Activated T-helper 2 cell treated with anti-CD3 and anti-CD28 coated beads, Interferon-gamma antibody, Interleukin-2, Interleukin-4, amounts not matched to agents 10 μg/mL and 5 μg/mL and 100 μg/mL, durations not matched to agents 14 hours and 24 hours and 36 hours (primary cell): ENCODE results near the gene ADAMTS17. TPM values are rescaled to one million over a fixed set of nuclear protein-coding genes. Genes with fewer than 3 reads are reported as not detected.

Experiments
- DNase-seq: peaks from one replicate; pipeline ENCODE4 v3.0.0; 2021; ENCODE audit warnings: low spot score
- H3K27ac Mint-ChIP-seq: one replicate; pipeline ENCODE4 v1.8.0; 2021; ENCODE audit warnings: mixed read lengths
- H3K27me3 Mint-ChIP-seq: one replicate; pipeline ENCODE4 v1.8.0; 2021; ENCODE audit warnings: low read depth, mixed read lengths
- H3K36me3 Mint-ChIP-seq: one replicate; pipeline ENCODE4 v1.8.0; 2021; ENCODE audit warnings: low read depth, mixed read lengths
- H3K4me1 Mint-ChIP-seq: one replicate; pipeline ENCODE4 v1.8.0; 2021; ENCODE audit warnings: low read depth, mixed read lengths
- H3K4me3 Mint-ChIP-seq: one replicate; pipeline ENCODE4 v1.8.0; 2021; ENCODE audit warnings: low read depth, mild to moderate bottlenecking, moderate library complexity, mixed read lengths
- H3K9me3 Mint-ChIP-seq: one replicate; pipeline ENCODE4 v1.8.0; 2021; ENCODE audit warnings: mixed read lengths
- intact Hi-C: fragments of 100-400 bp; cut with micrococcal nuclease; formaldehyde crosslinking; loops from one replicate; pipeline ENCODE4 v1.15.1; 2023
- total RNA-seq: library from RNA; stranded (reverse); gene quantifications from 2 replicates; pipeline ENCODE4 v1.2.3, GENCODE V29; 2022

The ADAMTS17 gene
- total RNA-seq, 1 donor from 2014 or later, result 1.1 TPM

GRCh38 chr15:100105101-100105500 lies 236.7 kb downstream of the ADAMTS17 start:
- no peak overlapping the region for H3K4me3 Mint-ChIP-seq
- H3K4me1 Mint-ChIP-seq, result peaks cover 3% of the 10 kb centered on the region
- H3K27me3 Mint-ChIP-seq, result no peaks in the 10 kb centered on the region
- H3K27ac Mint-ChIP-seq, result no peak overlapping the region
- no peaks in the 10 kb centered on the region for H3K36me3 Mint-ChIP-seq
- no peak for DNase-seq
- intact Hi-C loops, result no loop called here
- H3K9me3 Mint-ChIP-seq, result no peaks in the 10 kb centered on the region

GRCh38 chr15:100104245-100104644 lies 237.5 kb downstream of the ADAMTS17 start:
- intact Hi-C loops, result no loop called here
- no peaks in the 10 kb centered on the region for H3K4me1 Mint-ChIP-seq
- H3K9me3 Mint-ChIP-seq, result no peaks in the 10 kb centered on the region
- no peak overlapping the region for H3K4me3 Mint-ChIP-seq
- H3K27ac Mint-ChIP-seq, result no peak overlapping the region
- no peak for DNase-seq
- no peaks in the 10 kb centered on the region for H3K27me3 Mint-ChIP-seq
- no peaks in the 10 kb centered on the region for H3K36me3 Mint-ChIP-seq

GRCh38 chr15:100103828-100104227 lies 237.9 kb downstream of the ADAMTS17 start:
- Mint-ChIP-seq H3K27ac (no peak overlapping the region), H3K36me3 (no peaks in the 10 kb centered on the region), H3K9me3 (no peaks in the 10 kb centered on the region), H3K4me1 (no peaks in the 10 kb centered on the region), H3K27me3 (no peaks in the 10 kb centered on the region), H3K4me3 (no peak overlapping the region)
- intact Hi-C loops, result no loop called here
- no peak for DNase-seq

- Mint-ChIP-seq H3K4me3 (no peak overlapping the region), H3K9me3 (no peaks in the 10 kb centered on the region), H3K4me1 (no peaks in the 10 kb centered on the region), H3K36me3 (no peaks in the 10 kb centered on the region), H3K27me3 (no peaks in the 10 kb centered on the region), H3K27ac (no peak overlapping the region)
- no peak for DNase-seq
- intact Hi-C loops, result no loop called here
Measured at GRCh38 chr15:100101426-100102089, 240.2 kb downstream of the ADAMTS17 start.

GRCh38 chr15:100100926-100101325 lies 240.8 kb downstream of the ADAMTS17 start:
- H3K4me3 Mint-ChIP-seq, result no peak overlapping the region
- H3K36me3 Mint-ChIP-seq, result no peaks in the 10 kb centered on the region
- no peak for DNase-seq
- intact Hi-C loops, result no loop called here
- H3K9me3 Mint-ChIP-seq, result no peaks in the 10 kb centered on the region
- H3K4me1 Mint-ChIP-seq, result no peaks in the 10 kb centered on the region
- H3K27me3 Mint-ChIP-seq, result no peaks in the 10 kb centered on the region
- H3K27ac Mint-ChIP-seq, result no peak overlapping the region

GRCh38 chr15:100099976-100100375 lies 241.8 kb downstream of the ADAMTS17 start:
- Mint-ChIP-seq H3K4me3 (no peak overlapping the region), H3K9me3 (no peaks in the 10 kb centered on the region), H3K27me3 (no peaks in the 10 kb centered on the region), H3K27ac (no peak overlapping the region), H3K4me1 (no peaks in the 10 kb centered on the region), H3K36me3 (no peaks in the 10 kb centered on the region)
- intact Hi-C loops, result no loop called here
- no peak for DNase-seq

GRCh38 chr15:100098705-100099104 lies 243.1 kb downstream of the ADAMTS17 start:
- no peaks in the 10 kb centered on the region for H3K36me3 Mint-ChIP-seq
- no peak for DNase-seq
- no peak overlapping the region for H3K27ac Mint-ChIP-seq
- H3K9me3 Mint-ChIP-seq, result no peaks in the 10 kb centered on the region
- H3K4me3 Mint-ChIP-seq, result no peak overlapping the region
- intact Hi-C loops, result no loop called here
- no peaks in the 10 kb centered on the region for H3K27me3 Mint-ChIP-seq
- H3K4me1 Mint-ChIP-seq, result no peaks in the 10 kb centered on the region

GRCh38 chr15:100097342-100098127 lies 244.2 kb downstream of the ADAMTS17 start:
- intact Hi-C loops, result no loop called here
- no peaks in the 10 kb centered on the region for H3K4me1 Mint-ChIP-seq
- H3K27ac Mint-ChIP-seq, result no peak overlapping the region
- no peaks in the 10 kb centered on the region for H3K27me3 Mint-ChIP-seq
- no peaks in the 10 kb centered on the region for H3K9me3 Mint-ChIP-seq
- H3K4me3 Mint-ChIP-seq, result no peak overlapping the region
- no peak for DNase-seq
- H3K36me3 Mint-ChIP-seq, result no peaks in the 10 kb centered on the region

GRCh38 chr15:100096700-100097099 lies 245.1 kb downstream of the ADAMTS17 start:
- no peaks in the 10 kb centered on the region for H3K36me3 Mint-ChIP-seq
- H3K4me3 Mint-ChIP-seq, result no peak overlapping the region
- no peaks in the 10 kb centered on the region for H3K9me3 Mint-ChIP-seq
- DNase-seq, result no peak
- no peaks in the 10 kb centered on the region for H3K27me3 Mint-ChIP-seq
- intact Hi-C loops, result no loop called here
- no peaks in the 10 kb centered on the region for H3K4me1 Mint-ChIP-seq
- no peak overlapping the region for H3K27ac Mint-ChIP-seq

GRCh38 chr15:100096248-100096600 lies 245.6 kb downstream of the ADAMTS17 start:
- no peaks in the 10 kb centered on the region for H3K27me3 Mint-ChIP-seq
- no peaks in the 10 kb centered on the region for H3K36me3 Mint-ChIP-seq
- H3K4me3 Mint-ChIP-seq, result no peak overlapping the region
- no peaks in the 10 kb centered on the region for H3K4me1 Mint-ChIP-seq
- intact Hi-C loops, result no loop called here
- no peaks in the 10 kb centered on the region for H3K9me3 Mint-ChIP-seq
- H3K27ac Mint-ChIP-seq, result no peak overlapping the region
- no peak for DNase-seq

- Mint-ChIP-seq H3K27ac (no peak overlapping the region), H3K36me3 (no peaks in the 10 kb centered on the region), H3K27me3 (no peaks in the 10 kb centered on the region), H3K4me3 (no peak overlapping the region), H3K9me3 (no peaks in the 10 kb centered on the region), H3K4me1 (no peaks in the 10 kb centered on the region)
- intact Hi-C loops, result no loop called here
- no peak for DNase-seq
Measured at GRCh38 chr15:100095541-100096247, 246.1 kb downstream of the ADAMTS17 start.

GRCh38 chr15:100094127-100094510 lies 247.7 kb downstream of the ADAMTS17 start:
- no peak overlapping the region for H3K27ac Mint-ChIP-seq
- no peak for DNase-seq
- H3K27me3 Mint-ChIP-seq, result no peaks in the 10 kb centered on the region
- no peaks in the 10 kb centered on the region for H3K36me3 Mint-ChIP-seq
- intact Hi-C loops, result no loop called here
- no peak overlapping the region for H3K4me3 Mint-ChIP-seq
- no peaks in the 10 kb centered on the region for H3K4me1 Mint-ChIP-seq
- no peaks in the 10 kb centered on the region for H3K9me3 Mint-ChIP-seq
